HEK293 (cell line): ENCODE data around the gene CABP7.

Source experiments
- CTCF ChIA-PET: fragments of 350-600 bp; formaldehyde crosslinking; extraction: SDS; loops from one replicate; lab custom pipeline; 2021; ENCODE audit warnings: antibody characterized with exemption; lab: Yijun Ruan, JAX
- POLR2A ChIA-PET: fragments of 300-600 bp; formaldehyde crosslinking; extraction: SDS; loops from one replicate; lab custom pipeline; 2020; ENCODE audit warnings: antibody characterized with exemption, inconsistent platforms; lab: Yijun Ruan, JAX
- H3K27ac ChIP-seq: fragments of 200-500 bp; sonication (Bioruptor generic); 2 replicates; pipeline ENCODE4 v1.5.1; 2014; ENCODE audit warnings: low read depth, low read length, control low read depth, inconsistent platforms; ENCODE audit errors: extremely low read depth
- H3K36me3 ChIP-seq, 2 experiments: fragments of 200-500 bp in 1 of 2; sonication (Bioruptor generic) in 1 of 2; 1 replicate in 1 of 2; 2 replicates in 1 of 2; pipeline ENCODE4 v1.5.1; 2014 to 2017; ENCODE audit warnings: inconsistent platforms in 2 of 2, low read length in 2 of 2; ENCODE audit not compliant: control insufficient read depth in 2 of 2, insufficient read depth in 1 of 2
- H3K4me1 ChIP-seq: fragments of 200-500 bp; sonication (Bioruptor generic); 2 replicates; pipeline ENCODE4 v1.5.1; 2014; ENCODE audit warnings: mild to moderate bottlenecking, low read length, inconsistent platforms; ENCODE audit not compliant: control insufficient read depth, insufficient read depth
- H3K4me3 ChIP-seq: 2 replicates; pipeline ENCODE4 v1.5.1; 2011; ENCODE audit warnings: low read depth, mild to moderate bottlenecking, control low read depth, low read length, moderate library complexity
- H3K9me3 ChIP-seq: fragments of 200-500 bp; sonication (Bioruptor generic); 2 replicates; pipeline ENCODE4 v1.5.1; 2014; ENCODE audit warnings: low read depth, low read length, inconsistent platforms; ENCODE audit not compliant: control insufficient read depth, insufficient read depth
- AEBP2 ChIP-seq: fragments of 450-650 bp; formaldehyde crosslinking; IDR thresholded peaks from 2 replicates; pipeline ENCODE4 v1.5.1; 2016; ENCODE audit warnings: missing biosample characterization, missing genetic modification characterization, borderline replicate concordance
- GLIS1 ChIP-seq: fragments of 450-650 bp; formaldehyde crosslinking; IDR thresholded peaks from 2 replicates; pipeline ENCODE4 v1.5.1; 2016; ENCODE audit warnings: missing biosample characterization, missing genetic modification characterization
- INSM2 ChIP-seq: fragments of 450-650 bp; formaldehyde crosslinking; IDR thresholded peaks from 2 replicates; pipeline ENCODE4 v1.5.1; 2016; ENCODE audit warnings: missing biosample characterization, missing genetic modification characterization
- PRDM10 ChIP-seq: fragments of 450-650 bp; formaldehyde crosslinking; IDR thresholded peaks from 2 replicates; pipeline ENCODE4 v1.5.1; 2016; ENCODE audit warnings: missing biosample characterization, missing genetic modification characterization
- SP2 ChIP-seq: fragments of 450-650 bp; formaldehyde crosslinking; IDR thresholded peaks from 2 replicates; pipeline ENCODE4 v1.5.1; 2016; ENCODE audit warnings: missing biosample characterization, missing genetic modification characterization
- YY1 ChIP-seq: fragments of 450-650 bp; formaldehyde crosslinking; IDR thresholded peaks from 2 replicates; pipeline ENCODE4 v1.5.1; 2018; ENCODE audit warnings: missing biosample characterization, missing genetic modification characterization
- ZBTB20 ChIP-seq: fragments of 450-650 bp; formaldehyde crosslinking; IDR thresholded peaks from 2 replicates; pipeline ENCODE4 v1.5.1; 2016; ENCODE audit warnings: missing biosample characterization, missing genetic modification characterization
- ZNF148 ChIP-seq: fragments of 450-650 bp; formaldehyde crosslinking; IDR thresholded peaks from 2 replicates; pipeline ENCODE4 v1.5.0; 2017; ENCODE audit warnings: missing biosample characterization, missing genetic modification characterization, borderline replicate concordance
- ZNF2 ChIP-seq: fragments of 450-650 bp; formaldehyde crosslinking; IDR thresholded peaks from 2 replicates; pipeline ENCODE4 v1.5.1; 2016; ENCODE audit warnings: missing biosample characterization, missing genetic modification characterization
- ZNF518A ChIP-seq: fragments of 450-650 bp; formaldehyde crosslinking; conservative IDR thresholded peaks from 2 replicates; pipeline ENCODE4 v1.5.1; 2016; ENCODE audit warnings: low read depth, missing biosample characterization, missing genetic modification characterization
- ZNF664 ChIP-seq: fragments of 450-650 bp; formaldehyde crosslinking; IDR thresholded peaks from 2 replicates; pipeline ENCODE4 v1.5.1; 2016; ENCODE audit warnings: missing biosample characterization, missing genetic modification characterization
- ZNF747 ChIP-seq: fragments of 450-650 bp; formaldehyde crosslinking; IDR thresholded peaks from 2 replicates; pipeline ENCODE4 v1.5.1; 2016; ENCODE audit warnings: missing biosample characterization, missing genetic modification characterization

The CABP7 gene

GRCh38 chr22:29750559-29751538 is 31.0 kb downstream of the CABP7 start:
- Histone ChIP-seq H3K36me3 (peaks cover 0 to 20% of the 10 kb centered on the region in 2 experiments; a peak in 2 of 3 replicates), H3K4me1 (no peaks in the 10 kb centered on the region)
- TF ChIP-seq SP2 (no peak), INSM2 (tag by site-specific recombination) (no peak), ZNF148 (no peak), ZNF2 (tag by site-specific recombination) (no peak), ZNF747 (no peak), ZNF518A (tag by site-specific recombination) (no peak), GLIS1 (tag by site-specific recombination) (no peak), ZNF664 (tag by site-specific recombination) (peak; percentile 93), PRDM10 (tag by site-specific recombination) (peak; percentile 82), AEBP2 (no peak), YY1 (tag by site-specific recombination) (no peak), ZBTB20 (no peak)

More at GRCh38 chr22:29750559-29751538, 31.0 kb downstream of the CABP7 start:
- H3K9me3 ChIP-seq, result no peaks in the 10 kb centered on the region
- no peak overlapping the region for H3K27ac ChIP-seq
- H3K4me3 ChIP-seq, result no peak overlapping the region
- ChIA-PET CTCF (interaction anchor here (0.6 to 1.0 kb wide), 3 partner anchors 61 to 105 kb away, joined by 3 to 4 read pairs (median 3); no protein-coding TSS in a partner anchor), POLR2A (interaction anchor here (1.4 kb wide), 1 partner anchor 16 kb away, joined by 4 read pairs; the partner anchor contains the start of genes UQCR10 and ZMAT5)
